ENCODE measurements around the gene ADRM1.

ADRM1 gene

GRCh38 chr20:62302341-62303061 is at the start of gene ADRM1:
ADRM1 (plus strand) TSS chr20:62302997; CDS start chr20:62303569, 572 bp downstream.
- peak; percentile 85 for TF ChIP-seq CTCF (IDR thresholded peaks at IDR 0.05; ENCODE audit: borderline replicate concordance, control extremely low read depth, extremely low read depth, insufficient read depth, missing control alignments)
- in situ Hi-C loops (cut with MboI; ENCODE audit: low sequenced_read_pairs, unreplicated experiment), result loop anchor here (10.0 kb wide), 1 partner anchor 82 kb away; the partner anchor contains the start of gene RPS21

GRCh38 chr20:62253398-62253797 is 49.4 kb upstream of the ADRM1 start:
- DNase-seq (ENCODE audit: low spot score), result no peak
- in situ Hi-C loops (cut with MboI; ENCODE audit: low sequenced_read_pairs, unreplicated experiment), result no loop called here
- TF ChIP-seq CTCF (IDR thresholded peaks at IDR 0.05; ENCODE audit: borderline replicate concordance, control extremely low read depth, extremely low read depth, insufficient read depth, missing control alignments), result no peak

More at GRCh38 chr20:62302341-62303061, at the start of gene ADRM1:
- DNase-seq (ENCODE audit: low spot score), result peak; percentile 100

GRCh38 chr20:62254021-62254724 is 48.6 kb upstream of the ADRM1 start:
- in situ Hi-C loops (cut with MboI; ENCODE audit: low sequenced_read_pairs, unreplicated experiment), result no loop called here
- DNase-seq (ENCODE audit: low spot score), result no peak
- TF ChIP-seq CTCF (IDR thresholded peaks at IDR 0.05; ENCODE audit: borderline replicate concordance, control extremely low read depth, extremely low read depth, insufficient read depth, missing control alignments), result no peak

- no peak for TF ChIP-seq CTCF (IDR thresholded peaks at IDR 0.05; ENCODE audit: borderline replicate concordance, control extremely low read depth, extremely low read depth, insufficient read depth, missing control alignments)
- in situ Hi-C loops (cut with MboI; ENCODE audit: low sequenced_read_pairs, unreplicated experiment), result no loop called here
- no peak for DNase-seq (ENCODE audit: low spot score)
Observed at GRCh38 chr20:62255976-62256375, 46.8 kb upstream of the ADRM1 start.

- in situ Hi-C loops (cut with MboI; ENCODE audit: low sequenced_read_pairs, unreplicated experiment), result no loop called here
- TF ChIP-seq CTCF (IDR thresholded peaks at IDR 0.05; ENCODE audit: borderline replicate concordance, control extremely low read depth, extremely low read depth, insufficient read depth, missing control alignments), result no peak
- DNase-seq (ENCODE audit: low spot score), result no peak
Observed at GRCh38 chr20:62258499-62259293, 44.1 kb upstream of the ADRM1 start.

- in situ Hi-C loops (cut with MboI; ENCODE audit: low sequenced_read_pairs, unreplicated experiment), result no loop called here
- DNase-seq (ENCODE audit: low spot score), result no peak
- TF ChIP-seq CTCF (IDR thresholded peaks at IDR 0.05; ENCODE audit: borderline replicate concordance, control extremely low read depth, extremely low read depth, insufficient read depth, missing control alignments), result no peak
Observed at GRCh38 chr20:62259294-62259565, 43.6 kb upstream of the ADRM1 start.
